ENCODE measurements around the gene TOM1L1. TPM values are rescaled to one million over a fixed set of nuclear protein-coding genes. Genes with fewer than 3 reads are reported as not detected.

The TOM1L1 gene
- total RNA-seq, 1 donor from 2014 or later, result 8.8 TPM

DNA sequence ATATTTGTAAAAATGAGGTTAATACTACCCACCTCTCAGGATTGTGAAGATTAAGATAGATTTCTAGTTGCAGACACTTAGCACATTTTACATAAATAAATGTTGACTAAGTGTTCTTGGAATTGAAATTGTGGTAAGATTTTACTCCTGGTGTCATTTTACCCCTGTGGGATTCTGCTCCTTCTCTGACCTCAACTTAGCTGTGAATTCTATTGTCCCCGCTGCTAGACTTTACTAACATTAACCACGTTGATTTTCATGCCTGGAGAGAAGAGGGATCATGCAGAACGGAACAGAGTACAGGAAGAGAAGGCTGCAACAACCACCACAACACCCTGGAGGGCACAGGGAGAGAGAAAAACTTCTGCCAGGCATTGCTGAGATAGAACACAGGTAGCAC, 2.1 kb upstream of the TOM1L1 start:
- no peak for DNase-seq

GRCh38 chr17:54899201-54899600, 1.5 kb upstream of the TOM1L1 start:
- no peak for DNase-seq

GRCh38 chr17:54899721-54900456, 763 bp upstream of the TOM1L1 start:
- peak; percentile 5 for DNase-seq

DNA sequence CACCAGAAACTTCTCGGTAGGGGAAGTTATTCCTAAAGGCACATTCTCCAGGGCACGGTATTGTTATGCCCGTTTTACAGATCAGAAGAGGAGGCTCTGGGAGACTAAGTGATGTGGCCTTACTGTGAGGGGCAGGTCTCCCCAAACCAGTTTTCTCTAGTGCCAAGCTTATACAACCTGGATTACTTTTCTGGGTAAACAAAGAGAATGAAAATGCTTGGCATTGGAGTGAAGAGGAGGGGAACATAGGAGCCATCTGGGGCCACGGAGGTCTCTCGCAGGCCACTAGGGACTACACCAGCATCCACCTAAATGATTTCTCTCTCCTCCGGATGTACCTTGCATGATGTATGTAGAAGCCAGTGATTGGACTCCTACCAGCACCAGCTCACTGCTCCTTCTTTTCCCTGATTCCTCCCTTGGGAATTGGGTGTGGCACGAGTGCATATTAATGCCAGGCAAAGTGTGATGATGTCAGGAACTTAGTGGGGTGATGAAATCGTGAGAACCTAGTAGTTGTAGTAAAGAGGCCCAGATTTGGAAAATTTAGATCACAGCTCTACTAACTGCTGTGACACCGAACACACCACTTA, 674 bp downstream of the TOM1L1 start:
- DNase-seq, result peak; percentile 12

DNA sequence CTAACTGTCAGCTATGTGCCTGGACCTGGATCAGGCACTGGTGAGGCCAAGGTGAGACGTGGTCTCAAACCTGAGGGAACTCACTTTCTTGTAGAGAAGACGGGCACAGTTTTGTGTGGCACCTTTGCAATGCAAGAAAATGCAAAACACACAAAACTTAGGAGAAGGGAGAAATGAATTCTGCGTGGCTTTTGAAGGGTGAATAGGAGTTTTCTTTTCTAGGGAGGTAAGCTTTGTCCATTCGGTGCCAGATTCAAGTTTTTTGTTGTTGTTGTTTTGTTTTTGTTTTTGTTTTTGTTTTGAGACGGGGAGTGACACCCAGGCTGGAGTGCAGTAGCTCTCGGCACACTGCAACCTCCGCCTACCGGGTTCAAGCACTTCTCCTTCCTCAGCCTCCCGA, 1.4 kb downstream of the TOM1L1 start:
- DNase-seq, result no peak

- DNase-seq, result no peak
These were observed 2.0 kb downstream of the TOM1L1 start for GRCh38 chr17:54902611-54903010.

- peak; percentile 48 for DNase-seq
These were observed 2.7 kb downstream of the TOM1L1 start for GRCh38 chr17:54903375-54903774.

DNA sequence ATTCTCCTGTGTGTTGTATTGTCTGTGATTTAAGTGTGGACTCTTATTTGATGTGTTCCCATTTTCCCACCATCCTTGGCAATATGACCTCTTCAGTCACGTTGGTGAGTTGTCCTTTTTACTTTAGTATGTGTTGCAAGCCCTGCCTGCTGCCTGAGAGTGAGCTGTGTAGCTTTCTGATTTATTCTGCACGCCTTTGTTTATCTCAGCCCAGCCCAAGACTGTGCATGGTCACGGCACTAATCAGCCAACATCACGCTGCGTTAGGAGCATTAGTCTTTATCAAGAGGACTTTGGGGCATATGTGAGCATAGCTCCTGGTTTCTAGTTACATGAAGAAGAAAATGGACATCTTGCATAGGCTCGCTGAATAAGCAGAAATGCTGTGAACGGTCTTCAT, 6.0 kb downstream of the TOM1L1 start:
- DNase-seq, result peak; percentile 49

GRCh38 chr17:54907376-54907775, 6.7 kb downstream of the TOM1L1 start:
- DNase-seq, result no peak

- no peak for DNase-seq
These were observed 9.1 kb downstream of the TOM1L1 start for GRCh38 chr17:54909766-54910165.

DNA sequence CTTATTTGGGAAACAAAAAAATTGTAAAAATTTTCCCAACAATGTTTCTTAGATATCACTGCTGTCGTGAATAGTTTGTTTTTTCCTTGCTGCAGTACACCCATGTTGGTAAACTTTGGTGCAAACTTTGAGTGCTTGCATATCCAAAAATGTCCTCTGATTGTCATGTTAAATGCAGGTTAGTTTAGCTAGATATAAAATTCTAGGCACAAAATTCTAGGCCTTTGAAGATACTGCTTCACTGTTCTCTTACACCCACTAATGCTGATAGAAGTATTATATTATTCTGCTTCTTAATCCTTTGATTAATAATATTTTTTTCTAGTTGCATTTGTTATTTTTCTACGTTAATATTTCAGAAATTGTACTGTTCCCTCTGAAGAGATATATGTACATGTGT, 16.1 kb downstream of the TOM1L1 start:
- DNase-seq, result no peak

DNA sequence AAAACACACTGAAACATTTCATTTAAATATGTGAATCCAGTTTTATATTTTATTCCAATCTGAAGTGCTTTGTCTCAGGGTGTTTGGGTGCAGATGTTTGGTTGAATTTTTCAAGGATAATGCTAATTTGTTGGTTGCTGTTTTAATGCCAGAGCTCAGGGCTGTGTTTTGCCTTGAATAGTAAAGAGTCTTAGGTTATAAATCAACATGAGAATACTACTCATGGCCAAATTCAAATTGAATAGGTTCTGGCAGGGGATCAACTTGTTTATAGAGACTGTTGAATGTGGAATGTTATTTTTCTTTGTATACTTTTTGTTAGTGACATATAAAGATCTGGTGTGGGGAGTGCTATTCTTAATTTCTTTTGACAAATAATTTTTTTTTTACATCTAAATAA, 18.8 kb downstream of the TOM1L1 start:
- DNase-seq, result no peak

- DNase-seq, result no peak
These were observed 20.2 kb downstream of the TOM1L1 start for GRCh38 chr17:54920819-54921218.

GRCh38 chr17:54924405-54924804, 23.8 kb downstream of the TOM1L1 start:
- no peak for DNase-seq

- DNase-seq, result no peak
These were observed 26.9 kb downstream of the TOM1L1 start for GRCh38 chr17:54927525-54927924.

GRCh38 chr17:54932711-54933110, 32.1 kb downstream of the TOM1L1 start:
- DNase-seq, result no peak

DNA sequence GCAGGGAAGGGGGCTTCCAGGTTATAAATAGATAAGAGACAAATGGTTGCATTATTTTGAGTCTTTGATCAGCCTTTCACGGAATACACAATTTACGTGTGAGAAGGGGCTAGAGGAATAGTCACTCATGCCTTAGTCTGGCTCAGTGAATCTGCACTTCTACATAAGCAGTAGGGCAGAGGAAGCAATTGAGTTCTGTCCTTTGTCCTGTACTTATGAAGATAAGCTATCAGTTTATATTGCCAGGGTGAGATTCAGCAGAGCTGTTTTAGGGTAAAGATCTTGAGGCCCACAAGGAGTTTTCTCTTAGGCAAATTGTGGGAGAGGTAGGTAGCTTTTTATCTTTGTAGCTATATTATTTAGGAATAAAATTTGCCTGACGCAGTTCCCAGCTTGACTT, 33.3 kb downstream of the TOM1L1 start:
- DNase-seq, result no peak

GRCh38 chr17:54935471-54935870, 34.8 kb downstream of the TOM1L1 start:
- DNase-seq, result no peak

- no peak for DNase-seq
These were observed 36.4 kb downstream of the TOM1L1 start for GRCh38 chr17:54937018-54937417.

DNA sequence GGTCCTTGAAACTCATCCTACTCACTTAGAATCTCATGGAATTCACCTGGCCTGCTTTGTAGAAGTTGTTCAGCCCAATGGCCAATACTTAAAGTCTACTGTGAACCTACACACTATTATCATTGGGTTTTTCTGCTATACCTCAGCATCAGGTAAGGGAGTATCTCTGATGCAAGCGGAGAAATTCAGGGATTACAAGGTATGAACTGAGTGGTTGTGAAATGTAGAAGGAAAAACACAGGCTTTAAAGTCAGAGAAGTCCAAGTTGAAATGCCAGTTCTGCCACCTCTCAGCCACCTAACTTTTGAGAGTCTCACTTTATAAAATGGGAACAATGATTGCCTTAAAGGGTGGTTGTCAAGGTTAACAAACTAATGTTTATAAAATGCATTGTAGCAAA, 36.8 kb downstream of the TOM1L1 start:
- no peak for DNase-seq

DNA sequence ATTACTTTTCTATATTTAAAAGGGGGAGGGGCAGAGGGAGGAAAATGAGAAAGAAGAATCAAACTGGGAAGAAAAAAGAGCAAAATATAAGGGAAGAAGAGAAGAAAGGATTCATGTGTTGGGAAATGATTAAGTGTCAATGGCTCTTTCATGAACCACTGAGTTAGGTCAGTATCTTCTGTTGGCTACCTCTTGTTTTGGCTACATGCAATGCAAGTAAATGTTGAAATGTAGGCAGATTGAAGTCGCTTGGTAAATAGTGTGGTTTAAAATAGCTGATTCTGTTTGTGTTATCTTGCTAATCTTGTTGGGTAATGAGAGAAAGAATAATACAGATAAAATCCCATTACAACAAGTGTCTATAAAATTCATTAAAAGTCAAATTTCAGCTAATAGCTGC, 40.6 kb downstream of the TOM1L1 start:
- DNase-seq, result no peak

DNA sequence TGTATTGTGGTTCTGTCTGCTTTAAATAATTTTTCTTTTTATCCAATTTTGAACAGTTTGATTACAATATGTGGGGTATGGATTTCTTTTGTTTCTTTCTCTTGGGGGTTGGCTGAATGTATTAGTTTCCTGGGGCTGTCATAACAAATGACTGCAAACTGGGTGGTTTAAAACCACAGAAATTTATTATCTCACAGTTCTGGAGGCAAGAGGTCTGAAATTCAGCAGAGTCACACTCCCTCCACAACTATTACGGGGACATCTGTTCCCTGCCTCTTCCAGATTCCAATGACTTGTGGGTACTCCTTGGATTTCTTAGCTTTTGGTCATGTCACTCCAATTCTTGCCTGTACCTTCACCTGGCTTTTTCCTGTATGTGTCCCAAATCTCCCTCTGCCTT, 44.1 kb downstream of the TOM1L1 start:
- DNase-seq, result no peak

DNA sequence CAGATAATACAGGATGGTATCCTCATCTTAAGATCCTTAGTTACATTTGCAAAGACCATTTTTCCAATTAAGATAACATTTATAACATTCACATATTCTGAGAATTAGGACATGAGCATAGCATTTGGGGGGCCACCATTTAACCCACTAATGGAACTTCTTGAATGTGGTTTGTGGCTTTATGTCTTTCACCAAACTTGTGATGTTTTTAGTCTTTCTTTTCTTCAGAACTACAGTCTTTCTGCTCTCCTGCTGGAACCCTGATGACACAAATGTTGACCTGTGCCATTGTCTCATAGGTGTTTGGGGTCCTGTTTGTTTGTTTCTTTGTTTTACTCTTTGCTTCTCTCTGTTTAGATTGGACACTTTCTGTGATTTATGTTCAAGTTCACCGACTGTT, 44.6 kb downstream of the TOM1L1 start:
- no peak for DNase-seq

GRCh38 chr17:54945671-54946070, 45.0 kb downstream of the TOM1L1 start:
- DNase-seq, result no peak

All from tongue (tissue), 2 donors.